HepG2 (cell line): ENCODE results near the gene NGRN. TPM values are rescaled to one million over a fixed set of nuclear protein-coding genes. Genes with fewer than 3 reads are reported as not detected.
A peak's percentile ranks its signal among the peaks of the same experiment; 100 is the strongest.

Source experiments
- ATAC-seq: fragments of 200-7000 bp; cut with Tn5 transposase; 3 replicates; pipeline ENCODE4 v1.9.1; 2020; ENCODE audit warnings: mild to moderate bottlenecking, moderate library complexity
- BruUV-seq: library from RNA; stranded (reverse); fragments of 400-500 nt; replicated peaks from 2 replicates; lab custom pipeline; 2021; lab: Mats Ljungman, UMichigan
- CTCF ChIA-PET: fragments of 300-600 bp; formaldehyde crosslinking; extraction: SDS; loops from one replicate; lab custom pipeline; 2021; ENCODE audit warnings: low total read pairs, inconsistent platforms, low intra/inter-chr PET ratio; lab: Yijun Ruan, JAX
- POLR2A ChIA-PET: fragments of 350-600 bp; sonication (Branson Sonifier 250); formaldehyde crosslinking; loops from one replicate; lab custom pipeline; 2020; ENCODE audit warnings: antibody characterized with exemption, inconsistent platforms; lab: Yijun Ruan, JAX
- DNase-seq: peaks from one replicate; pipeline ENCODE4 v3.0.0-alpha.2; 2015; ENCODE audit warnings: low spot score
- FAIRE-seq: peaks from 3 replicates; lab custom pipeline; 2011; peaks lifted over from hg19 to GRCh38; lab: Jason Lieb, UNC
- H2AFZ ChIP-seq: one replicate; pipeline ENCODE4 v1.6.1; 2011; ENCODE audit warnings: low read length, inconsistent platforms
- H3K27ac ChIP-seq: fragments of 300-600 bp; 3 replicates; pipeline ENCODE4 v1.8.0; 2011; ENCODE audit warnings: mixed run types, mild to moderate bottlenecking, mixed read lengths, low read length, inconsistent platforms; ENCODE audit not compliant: insufficient read depth; ENCODE audit errors: extremely low read length
- H3K27me3 ChIP-seq, 2 experiments: fragments of 200-600 bp in 1 of 2; 2 replicates in 1 of 2; 3 replicates in 1 of 2; pipeline versions ENCODE4 v1.6.0 to v1.8.0; 2011; ENCODE audit warnings: low read length in 2 of 2, mild to moderate bottlenecking in 2 of 2, moderate library complexity in 2 of 2, inconsistent platforms in 1 of 2; ENCODE audit not compliant: insufficient read depth in 2 of 2, control insufficient read depth in 1 of 2
- H3K36me3 ChIP-seq, 2 experiments: fragments of 200-600 bp in 1 of 2; replicated peaks in 1 of 2; 2 replicates in 1 of 2; 3 replicates in 1 of 2; pipeline versions ENCODE4 v1.5.1 to v1.8.0; 2011; ENCODE audit warnings: low read length in 2 of 2, inconsistent platforms in 1 of 2; ENCODE audit not compliant: insufficient read depth in 2 of 2, control insufficient read depth in 1 of 2
- H3K4me1 ChIP-seq: 2 replicates; pipeline ENCODE4 v1.5.1; 2012; ENCODE audit warnings: low read length, inconsistent platforms; ENCODE audit not compliant: insufficient read depth
- H3K4me2 ChIP-seq: 2 replicates; pipeline ENCODE4 v1.6.0; 2011; ENCODE audit warnings: low read depth, low read length, inconsistent platforms
- H3K4me3 ChIP-seq, 3 experiments: fragments of 200-600 bp in 1 of 3; sonication (generic), shearing (Covaris generic) in 1 of 3; replicated peaks in 1 of 3; 2 replicates each; pipeline ENCODE4 v1.5.1; 2011 to 2016; ENCODE audit warnings: low read length in 3 of 3, inconsistent platforms in 2 of 3, low read depth in 2 of 3, mild to moderate bottlenecking in 2 of 3, control low read depth in 1 of 3, mixed read lengths in 1 of 3; ENCODE audit not compliant: insufficient read depth in 1 of 3
- H3K79me2 ChIP-seq: one replicate; pipeline ENCODE4 v1.6.1; 2011; ENCODE audit warnings: low read length, inconsistent platforms; ENCODE audit not compliant: insufficient read depth
- H3K9ac ChIP-seq: 2 replicates; pipeline ENCODE4 v1.6.0; 2011; ENCODE audit warnings: mild to moderate bottlenecking, low read depth, low read length, inconsistent platforms; ENCODE audit not compliant: insufficient read depth
- H3K9me3 ChIP-seq: 2 replicates; pipeline ENCODE4 v1.5.1; 2012; ENCODE audit warnings: mild to moderate bottlenecking, low read length
- H4K20me1 ChIP-seq: 2 replicates; pipeline ENCODE4 v1.6.0; 2011; ENCODE audit warnings: inconsistent platforms, mild to moderate bottlenecking, low read length, moderate library complexity; ENCODE audit not compliant: insufficient read depth
- HNF4A ChIP-seq: sonication (generic); formaldehyde crosslinking; IDR thresholded peaks from 2 replicates; pipeline ENCODE4 v1.4.0; 2020; ENCODE audit warnings: missing genetic modification reagents
- HNRNPH1 ChIP-seq: fragments of 200-400 bp; formaldehyde crosslinking; optimal IDR thresholded peaks from 2 replicates; pipeline ENCODE3; 2017; ENCODE audit warnings: mild to moderate bottlenecking, low read depth, low read length
- NBN ChIP-seq: fragments of 450-650 bp; conservative IDR thresholded peaks from 2 replicates; pipeline ENCODE4 v1.6.1; 2017
- POLR2AphosphoS2 ChIP-seq: IDR thresholded peaks from 2 replicates; pipeline ENCODE4 v1.6.1; 2011; ENCODE audit warnings: low read depth, low read length, improper control_type of control experiment
- ZNF34 ChIP-seq: sonication (generic); formaldehyde crosslinking; IDR thresholded peaks from 2 replicates; pipeline ENCODE4 v1.4.0; 2020; ENCODE audit warnings: mild to moderate bottlenecking, missing genetic modification reagents, borderline replicate concordance
- ZNF670 ChIP-seq: sonication (generic); formaldehyde crosslinking; IDR thresholded peaks from 2 replicates; pipeline ENCODE4 v1.8.0; 2022; ENCODE audit warnings: mild to moderate bottlenecking, missing genetic modification reagents, borderline replicate concordance
- ZNF770 ChIP-seq: sonication (generic); formaldehyde crosslinking; IDR thresholded peaks from 2 replicates; pipeline ENCODE4 v1.5.0; 2020; ENCODE audit warnings: mild to moderate bottlenecking, missing genetic modification reagents
- WGBS: methylation state at CpG from one replicate; pipeline ENCODE4 v1.1.6; 2017; ENCODE audit warnings: low lambda C conversion rate; 5-methylcytosine and 5-hydroxymethylcytosine counted together
- in situ Hi-C: cut with HindIII; loops from 2 replicates; pipeline ENCODE4 v1.10.0; 2017; ENCODE audit warnings: low pct_unique_long_range_greater_than_20kb; ENCODE audit not compliant: extremely low pct_ligation_motif_present
- intact Hi-C: fragments of 100-400 bp; cut with micrococcal nuclease; formaldehyde crosslinking; loops from one replicate; pipeline ENCODE4 v1.10.0; 2022; ENCODE audit not compliant: unreplicated experiment
- polyA plus RNA-seq, 8 experiments: library from polyadenylated mRNA; depleted of rRNA in 3 of 8; stranded (reverse) in 7 of 8; unstranded in 1 of 8; fragments of >200 nt; fragmentation: Illumina TruSeq in 4 of 8; extraction: Trizol in 4 of 8; gene quantifications; 2 replicates each; pipeline versions ENCODE4 v1.2.1 to v1.2.3, GENCODE V29; 2011 to 2016; ENCODE audit warnings: low read depth in 4 of 8, missing spikeins in 1 of 8, mixed read lengths in 1 of 8; ENCODE audit not compliant: insufficient read depth in 1 of 8
- total RNA-seq, 5 experiments: library from RNA; depleted of rRNA; stranded (reverse); fragments of >200 nt; fragmentation: Illumina TruSeq; extraction: Trizol; gene quantifications; 2 replicates each; pipeline ENCODE4 v1.2.3, GENCODE V29; 2016; ENCODE audit warnings: low read depth in 1 of 5
- TF ChIP-seq, protein P1 (sequence below): sonication (generic); formaldehyde crosslinking; IDR thresholded peaks from 2 replicates; pipeline ENCODE4 v1.5.1; 2020; ENCODE audit warnings: mild to moderate bottlenecking, missing genetic modification reagents, borderline replicate concordance
- TF ChIP-seq, protein P2 (sequence below): sonication (generic); formaldehyde crosslinking; conservative IDR thresholded peaks from 2 replicates; pipeline ENCODE4 v1.8.0; 2022; ENCODE audit warnings: low read depth, missing genetic modification reagents
- TF ChIP-seq, protein P3 (sequence below): sonication (generic); formaldehyde crosslinking; IDR thresholded peaks from 2 replicates; pipeline ENCODE4 v1.4.0; 2020; ENCODE audit warnings: mild to moderate bottlenecking, missing genetic modification reagents
- TF ChIP-seq, protein P4 (sequence below): sonication (generic); formaldehyde crosslinking; IDR thresholded peaks from 2 replicates; pipeline ENCODE4 v1.8.0; 2022; ENCODE audit warnings: mild to moderate bottlenecking, missing genetic modification reagents, moderate library complexity

NGRN gene
- total and polyA plus RNA-seq, 2 of the 13 experiments (the other 11 are each of a cell fraction or from before 2014, with no cell fraction given), result 39.8 to 63.7 TPM

DNA sequence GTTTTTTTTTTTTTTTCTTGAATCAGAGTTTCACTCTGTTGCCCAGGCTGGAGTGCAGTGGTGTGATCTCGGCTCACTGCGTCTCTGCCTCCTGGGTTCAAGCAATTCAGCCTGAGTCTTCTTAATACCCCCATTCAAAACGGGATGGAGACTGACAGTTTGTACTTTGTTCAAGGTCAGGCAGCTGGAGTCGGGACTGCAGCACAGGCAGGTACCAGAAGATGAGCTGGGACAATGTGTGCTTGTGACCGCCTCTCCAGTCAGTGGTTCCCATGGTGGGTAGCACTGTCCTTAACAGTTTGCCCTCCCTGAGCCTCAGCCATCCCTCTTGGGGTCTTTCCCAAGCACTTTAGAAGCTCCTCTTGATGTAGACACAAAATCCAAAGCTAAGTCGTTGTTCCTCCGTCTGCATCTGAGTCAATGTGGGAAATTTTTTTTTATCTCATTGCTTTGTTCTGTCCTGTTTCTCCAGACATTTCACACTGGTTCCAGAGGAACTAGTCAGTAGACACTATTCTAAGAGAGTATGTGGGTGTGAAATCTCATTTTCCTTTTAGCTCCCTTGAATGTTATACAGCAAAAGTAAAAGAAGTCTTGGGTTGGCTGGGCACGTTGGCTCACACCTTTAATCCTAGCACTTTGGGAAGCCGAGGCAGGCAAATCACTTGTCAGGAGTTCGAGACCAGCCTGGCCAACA is 21.4 kb upstream of the NGRN start (continued):
- TF ChIP-seq POLR2AphosphoS2 (no peak), HNF4A (peak; percentile 69), HNRNPH1 (no peak), ZNF34 (CRISPR knock-in tag) (no peak)
- TF ChIP-seq, protein P1, sequence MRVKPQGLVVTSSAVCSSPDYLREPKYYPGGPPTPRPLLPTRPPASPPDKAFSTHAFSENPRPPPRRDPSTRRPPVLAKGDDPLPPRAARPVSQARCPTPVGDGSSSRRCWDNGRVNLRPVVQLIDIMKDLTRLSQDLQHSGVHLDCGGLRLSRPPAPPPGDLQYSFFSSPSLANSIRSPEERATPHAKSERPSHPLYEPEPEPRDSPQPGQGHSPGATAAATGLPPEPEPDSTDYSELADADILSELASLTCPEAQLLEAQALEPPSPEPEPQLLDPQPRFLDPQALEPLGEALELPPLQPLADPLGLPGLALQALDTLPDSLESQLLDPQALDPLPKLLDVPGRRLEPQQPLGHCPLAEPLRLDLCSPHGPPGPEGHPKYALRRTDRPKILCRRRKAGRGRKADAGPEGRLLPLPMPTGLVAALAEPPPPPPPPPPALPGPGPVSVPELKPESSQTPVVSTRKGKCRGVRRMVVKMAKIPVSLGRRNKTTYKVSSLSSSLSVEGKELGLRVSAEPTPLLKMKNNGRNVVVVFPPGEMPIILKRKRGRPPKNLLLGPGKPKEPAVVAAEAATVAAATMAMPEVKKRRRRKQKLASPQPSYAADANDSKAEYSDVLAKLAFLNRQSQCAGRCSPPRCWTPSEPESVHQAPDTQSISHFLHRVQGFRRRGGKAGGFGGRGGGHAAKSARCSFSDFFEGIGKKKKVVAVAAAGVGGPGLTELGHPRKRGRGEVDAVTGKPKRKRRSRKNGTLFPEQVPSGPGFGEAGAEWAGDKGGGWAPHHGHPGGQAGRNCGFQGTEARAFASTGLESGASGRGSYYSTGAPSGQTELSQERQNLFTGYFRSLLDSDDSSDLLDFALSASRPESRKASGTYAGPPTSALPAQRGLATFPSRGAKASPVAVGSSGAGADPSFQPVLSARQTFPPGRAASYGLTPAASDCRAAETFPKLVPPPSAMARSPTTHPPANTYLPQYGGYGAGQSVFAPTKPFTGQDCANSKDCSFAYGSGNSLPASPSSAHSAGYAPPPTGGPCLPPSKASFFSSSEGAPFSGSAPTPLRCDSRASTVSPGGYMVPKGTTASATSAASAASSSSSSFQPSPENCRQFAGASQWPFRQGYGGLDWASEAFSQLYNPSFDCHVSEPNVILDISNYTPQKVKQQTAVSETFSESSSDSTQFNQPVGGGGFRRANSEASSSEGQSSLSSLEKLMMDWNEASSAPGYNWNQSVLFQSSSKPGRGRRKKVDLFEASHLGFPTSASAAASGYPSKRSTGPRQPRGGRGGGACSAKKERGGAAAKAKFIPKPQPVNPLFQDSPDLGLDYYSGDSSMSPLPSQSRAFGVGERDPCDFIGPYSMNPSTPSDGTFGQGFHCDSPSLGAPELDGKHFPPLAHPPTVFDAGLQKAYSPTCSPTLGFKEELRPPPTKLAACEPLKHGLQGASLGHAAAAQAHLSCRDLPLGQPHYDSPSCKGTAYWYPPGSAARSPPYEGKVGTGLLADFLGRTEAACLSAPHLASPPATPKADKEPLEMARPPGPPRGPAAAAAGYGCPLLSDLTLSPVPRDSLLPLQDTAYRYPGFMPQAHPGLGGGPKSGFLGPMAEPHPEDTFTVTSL (CRISPR knock-in tag), result no peak

GRCh38 chr15:90248789-90249202 is 16.7 kb upstream of the NGRN start:
- H3K27me3 ChIP-seq, result no peaks in the 10 kb centered on the region
- intact Hi-C loops, result loop anchor here (1.0 to 2.0 kb wide), 2 partner anchors 14 to 16 kb away; partner anchors contain the start of genes GDPGP1 and NGRN
- CTCF ChIA-PET, result no interaction called here
- POLR2A ChIA-PET, result interaction anchor here (0.7 to 3.5 kb wide), 10 partner anchors 10 to 139 kb away, joined by 3 to 50 read pairs (median 8); partner anchors contain the start of genes CIB1, GDPGP1, IQGAP1 and NGRN
- no peaks in the 10 kb centered on the region for H3K36me3 ChIP-seq
- H2AFZ ChIP-seq, result no peak overlapping the region
- DNase-seq (no peak), ATAC-seq (peak; percentile 7; the same call in 2 of the 3 replicates), FAIRE-seq (no peak)
- H3K4me3 ChIP-seq, result no peak overlapping the region; a peak in 1 of 6 replicates
- H3K27ac ChIP-seq, result peak overlapping the region; percentile 60
- in situ Hi-C loops, result no loop called here
- no peaks in the 10 kb centered on the region for H4K20me1 ChIP-seq
- no peaks in the 10 kb centered on the region for H3K79me2 ChIP-seq
- H3K4me1 ChIP-seq, result peaks cover 60% of the 10 kb centered on the region
- H3K4me2 ChIP-seq, result peak overlapping the region; percentile 97
- 81% methylated on average over 6 of the region's 6 CpGs for WGBS
- H3K9me3 ChIP-seq, result no peaks in the 10 kb centered on the region
- no TSS peak for BruUV-seq
- H3K9ac ChIP-seq, result no peak overlapping the region
- TF ChIP-seq ZNF670 (CRISPR knock-in tag) (no peak), ZNF770 (CRISPR knock-in tag) (peak; percentile 81; the same call in 1 of the 2 replicates), NBN (no peak)
- TF ChIP-seq, protein P2, sequence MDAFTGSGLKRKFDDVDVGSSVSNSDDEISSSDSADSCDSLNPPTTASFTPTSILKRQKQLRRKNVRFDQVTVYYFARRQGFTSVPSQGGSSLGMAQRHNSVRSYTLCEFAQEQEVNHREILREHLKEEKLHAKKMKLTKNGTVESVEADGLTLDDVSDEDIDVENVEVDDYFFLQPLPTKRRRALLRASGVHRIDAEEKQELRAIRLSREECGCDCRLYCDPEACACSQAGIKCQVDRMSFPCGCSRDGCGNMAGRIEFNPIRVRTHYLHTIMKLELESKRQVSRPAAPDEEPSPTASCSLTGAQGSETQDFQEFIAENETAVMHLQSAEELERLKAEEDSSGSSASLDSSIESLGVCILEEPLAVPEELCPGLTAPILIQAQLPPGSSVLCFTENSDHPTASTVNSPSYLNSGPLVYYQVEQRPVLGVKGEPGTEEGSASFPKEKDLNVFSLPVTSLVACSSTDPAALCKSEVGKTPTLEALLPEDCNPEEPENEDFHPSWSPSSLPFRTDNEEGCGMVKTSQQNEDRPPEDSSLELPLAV, result no peak
- TF ChIP-seq, protein P3, sequence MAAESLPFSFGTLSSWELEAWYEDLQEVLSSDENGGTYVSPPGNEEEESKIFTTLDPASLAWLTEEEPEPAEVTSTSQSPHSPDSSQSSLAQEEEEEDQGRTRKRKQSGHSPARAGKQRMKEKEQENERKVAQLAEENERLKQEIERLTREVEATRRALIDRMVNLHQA (CRISPR knock-in tag), result no peak
- TF ChIP-seq, protein P4, sequence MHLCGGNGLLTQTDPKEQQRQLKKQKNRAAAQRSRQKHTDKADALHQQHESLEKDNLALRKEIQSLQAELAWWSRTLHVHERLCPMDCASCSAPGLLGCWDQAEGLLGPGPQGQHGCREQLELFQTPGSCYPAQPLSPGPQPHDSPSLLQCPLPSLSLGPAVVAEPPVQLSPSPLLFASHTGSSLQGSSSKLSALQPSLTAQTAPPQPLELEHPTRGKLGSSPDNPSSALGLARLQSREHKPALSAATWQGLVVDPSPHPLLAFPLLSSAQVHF, result 0 out of 2 replicates have a peak, but pooled peaks have one; percentile 4
